Measurements from ENCODE around the gene LILRB5. TPM values are rescaled to one million over a fixed set of nuclear protein-coding genes. Genes with fewer than 3 reads are reported as not detected.
A peak's percentile ranks its signal among the peaks of the same experiment; 100 is the strongest.

LILRB5 gene
- total RNA-seq: 10 to 100 TPM in 1 of 2 donors, 1 to 10 TPM in 1; 2.6 to 12.0 TPM

- no peaks in the 10 kb centered on the region for H3K36me3 ChIP-seq
- no peak for TF ChIP-seq CTCF (IDR thresholded peaks at IDR 0.05)
- H3K9me3 ChIP-seq: no peaks in the 10 kb centered on the region
- peak within 1 kb of the TSS; percentile 6 to 26 for H3K4me3 ChIP-seq
- H3K4me1 ChIP-seq: no peaks in the 10 kb centered on the region
- no peaks in the 10 kb centered on the region for H3K27me3 ChIP-seq
- DNase-seq (ENCODE audit: low spot score): peak; percentile 58
- no peak within 1 kb of the TSS for H3K27ac ChIP-seq
Measured at GRCh38 chr19:54257116-54257480, at the start of gene LILRB5. LILRB5 (minus strand) TSS chr19:54257273; CDS start chr19:54257193, 80 bp downstream.

- Histone ChIP-seq H3K4me3 (no peak overlapping the region), H3K27me3 (no peaks in the 10 kb centered on the region), H3K9me3 (no peaks in the 10 kb centered on the region), H3K4me1 (no peaks in the 10 kb centered on the region), H3K36me3 (no peaks in the 10 kb centered on the region), H3K27ac (no peak overlapping the region)
- DNase-seq (ENCODE audit: low spot score): no peak
- no peak for TF ChIP-seq CTCF (IDR thresholded peaks at IDR 0.05)
Measured at GRCh38 chr19:54305141-54305540, 48.1 kb upstream of the LILRB5 start.

- peak; percentile 55 for DNase-seq (ENCODE audit: low spot score)
- H3K4me3 ChIP-seq: no peak overlapping the region
- no peak for TF ChIP-seq CTCF (IDR thresholded peaks at IDR 0.05)
- no peaks in the 10 kb centered on the region for H3K9me3 ChIP-seq
- no peaks in the 10 kb centered on the region for H3K4me1 ChIP-seq
- no peaks in the 10 kb centered on the region for H3K36me3 ChIP-seq
- H3K27me3 ChIP-seq: no peaks in the 10 kb centered on the region
- no peak overlapping the region for H3K27ac ChIP-seq
Measured at GRCh38 chr19:54302257-54302656, 45.2 kb upstream of the LILRB5 start.

- H3K4me1 ChIP-seq: no peaks in the 10 kb centered on the region
- H3K27ac ChIP-seq: no peak overlapping the region
- no peak for DNase-seq (ENCODE audit: low spot score)
- H3K36me3 ChIP-seq: no peaks in the 10 kb centered on the region
- no peak for TF ChIP-seq CTCF (IDR thresholded peaks at IDR 0.05)
- no peak overlapping the region for H3K4me3 ChIP-seq
- no peaks in the 10 kb centered on the region for H3K27me3 ChIP-seq
- no peaks in the 10 kb centered on the region for H3K9me3 ChIP-seq
Measured at GRCh38 chr19:54299515-54299914, 42.4 kb upstream of the LILRB5 start.

GRCh38 chr19:54299126-54299498 is 42.0 kb upstream of the LILRB5 start:
- no peak for DNase-seq (ENCODE audit: low spot score)
- no peak overlapping the region for H3K4me3 ChIP-seq
- no peaks in the 10 kb centered on the region for H3K9me3 ChIP-seq
- H3K27me3 ChIP-seq: no peaks in the 10 kb centered on the region
- no peaks in the 10 kb centered on the region for H3K4me1 ChIP-seq
- H3K27ac ChIP-seq: no peak overlapping the region
- TF ChIP-seq CTCF (IDR thresholded peaks at IDR 0.05): no peak
- H3K36me3 ChIP-seq: no peaks in the 10 kb centered on the region

GRCh38 chr19:54298357-54299125 is 41.5 kb upstream of the LILRB5 start:
- H3K27ac ChIP-seq: no peak overlapping the region
- no peak for DNase-seq (ENCODE audit: low spot score)
- H3K27me3 ChIP-seq: no peaks in the 10 kb centered on the region
- no peak for TF ChIP-seq CTCF (IDR thresholded peaks at IDR 0.05)
- no peaks in the 10 kb centered on the region for H3K9me3 ChIP-seq
- no peak overlapping the region for H3K4me3 ChIP-seq
- H3K4me1 ChIP-seq: no peaks in the 10 kb centered on the region
- H3K36me3 ChIP-seq: no peaks in the 10 kb centered on the region
